NCI-H345 treated with DMSO at 0.1 percent for 48 hours (cell line): ENCODE measurements around the gene RBFOX1.

Source experiments
- DNase-seq: peaks from one replicate; lab custom pipeline; 2025; ENCODE audit not compliant: unreplicated experiment; lab: John Stamatoyannopoulos, UW

The RBFOX1 gene

DNA sequence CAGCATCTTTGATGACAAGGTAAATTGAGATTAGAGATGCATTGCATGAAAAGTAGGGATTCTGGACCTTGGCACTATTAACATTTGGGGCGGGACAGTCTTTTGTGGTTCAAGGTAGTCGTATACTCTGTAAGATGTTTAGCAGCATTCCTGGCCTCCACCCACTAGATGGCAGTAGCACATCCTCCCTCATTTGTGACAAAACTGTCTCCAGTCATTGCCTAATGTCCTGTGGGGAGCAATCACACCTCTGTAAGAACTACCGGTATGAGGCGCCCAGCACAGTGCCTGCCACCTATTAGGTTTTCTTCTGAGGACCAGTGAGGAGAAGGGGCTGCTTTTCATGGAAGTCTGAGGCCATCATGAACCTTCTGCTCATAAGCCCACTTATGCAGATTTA lies 180.8 kb downstream of the RBFOX1 start:
- no peak for DNase-seq

DNA sequence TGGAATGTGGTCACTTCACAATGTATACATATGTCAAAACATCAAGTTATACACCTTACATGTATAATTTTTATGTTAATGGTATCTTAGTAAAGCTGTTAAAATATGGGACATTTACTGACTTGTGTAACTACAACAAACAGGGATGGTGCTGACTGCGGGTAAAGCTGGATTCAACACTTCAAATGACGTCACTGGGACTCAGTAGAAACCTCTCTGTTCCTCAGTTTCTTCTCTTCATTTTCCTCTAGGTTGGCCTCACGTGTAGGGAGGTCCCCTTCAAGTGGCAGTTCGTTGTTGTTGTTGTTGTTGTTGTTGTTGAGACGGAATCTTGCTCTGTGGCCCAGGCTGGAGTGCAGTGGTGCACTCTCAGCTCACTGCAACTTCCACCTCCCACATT lies 182.9 kb downstream of the RBFOX1 start:
- no peak for DNase-seq

DNA sequence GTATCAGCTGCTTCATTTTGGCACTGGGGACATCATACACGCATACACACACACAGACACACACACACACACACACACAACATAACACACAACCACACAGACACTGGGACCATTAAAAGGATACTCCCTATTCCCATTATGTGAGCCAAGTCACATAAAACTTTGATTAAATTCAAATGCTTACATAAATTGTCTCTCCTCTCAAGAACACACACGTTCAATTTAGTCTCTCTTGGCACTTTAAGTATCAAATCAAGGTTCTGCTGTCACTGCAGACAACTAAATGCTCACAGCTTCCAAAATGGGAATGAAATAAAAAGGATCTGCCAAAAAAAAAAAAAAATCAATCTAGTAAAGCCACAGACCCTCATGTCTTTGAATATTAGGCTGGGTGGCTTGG lies 184.9 kb downstream of the RBFOX1 start:
- DNase-seq = no peak

DNA sequence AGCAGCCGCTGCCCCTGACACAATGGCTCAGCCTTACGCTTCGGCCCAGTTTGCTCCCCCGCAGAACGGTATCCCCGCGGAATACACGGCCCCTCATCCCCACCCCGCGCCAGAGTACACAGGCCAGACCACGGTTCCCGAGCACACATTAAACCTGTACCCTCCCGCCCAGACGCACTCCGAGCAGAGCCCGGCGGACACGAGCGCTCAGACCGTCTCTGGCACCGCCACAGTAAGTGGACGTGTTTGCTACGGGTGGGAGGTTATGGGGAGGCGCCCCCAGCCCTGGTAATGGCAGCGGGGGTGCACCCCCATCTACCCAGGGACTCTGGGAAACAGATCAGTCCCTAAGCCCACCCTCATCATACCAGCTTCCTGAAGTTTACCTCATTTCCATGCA lies 185.5 kb downstream of the RBFOX1 start:
- no peak for DNase-seq

DNA sequence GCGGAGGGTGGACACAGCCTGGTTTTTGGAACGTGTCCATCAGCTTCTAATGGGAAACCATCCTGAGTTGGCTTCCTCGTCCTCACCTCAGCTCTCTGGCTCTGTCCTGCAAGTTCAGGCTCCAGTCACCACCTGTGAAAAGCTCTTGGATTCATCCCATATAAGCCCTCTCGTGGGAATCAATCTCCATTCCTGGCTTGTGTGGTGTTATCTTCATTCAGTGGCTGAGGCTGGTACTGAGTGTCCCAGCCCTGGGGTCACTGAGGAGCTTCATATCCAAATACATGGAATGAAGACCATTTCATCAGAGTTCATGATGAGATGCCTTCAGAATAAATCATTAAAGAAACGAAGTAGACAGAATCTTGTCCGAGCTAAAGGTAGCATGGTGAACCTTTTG lies 189.2 kb downstream of the RBFOX1 start:
- no peak for DNase-seq

DNA sequence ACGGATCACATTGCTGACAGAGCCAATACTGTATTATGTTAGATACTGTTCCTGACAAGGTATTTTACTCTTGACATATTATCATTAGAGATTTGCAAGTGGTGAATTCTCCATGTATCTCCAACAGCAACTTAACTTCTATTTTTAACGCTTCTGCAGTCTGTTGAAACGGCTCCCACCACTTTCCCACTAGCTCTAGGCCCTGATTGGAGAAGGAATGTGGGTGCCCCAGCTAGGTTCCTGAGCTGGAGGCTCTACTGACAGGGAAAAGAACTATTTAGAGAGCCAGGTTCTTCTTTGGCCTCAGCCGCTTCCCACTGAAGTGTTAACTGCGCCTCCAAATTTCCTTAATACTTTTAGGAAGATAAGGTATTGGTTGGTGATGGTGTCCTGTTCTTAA lies 191.8 kb downstream of the RBFOX1 start:
- no peak for DNase-seq

DNA sequence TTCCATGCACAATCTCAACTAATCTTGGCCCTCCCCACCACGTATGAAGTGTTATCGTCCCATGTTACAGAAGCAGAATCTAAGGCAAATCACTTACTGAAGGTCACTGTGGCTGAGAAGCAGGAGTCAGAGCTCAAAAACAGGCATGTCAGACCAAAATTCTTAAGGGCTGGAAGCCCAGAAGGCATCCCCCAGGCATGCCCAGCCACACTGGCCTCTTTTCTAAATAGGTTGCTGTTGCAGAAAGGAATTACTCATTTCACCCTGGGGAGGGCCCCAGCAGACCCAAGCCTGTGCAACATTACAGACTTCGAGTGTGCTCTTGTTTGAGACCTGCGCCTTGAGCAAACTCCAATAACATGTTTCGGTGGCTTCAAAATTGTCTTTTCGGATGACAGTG lies 194.1 kb downstream of the RBFOX1 start:
- DNase-seq = no peak

DNA sequence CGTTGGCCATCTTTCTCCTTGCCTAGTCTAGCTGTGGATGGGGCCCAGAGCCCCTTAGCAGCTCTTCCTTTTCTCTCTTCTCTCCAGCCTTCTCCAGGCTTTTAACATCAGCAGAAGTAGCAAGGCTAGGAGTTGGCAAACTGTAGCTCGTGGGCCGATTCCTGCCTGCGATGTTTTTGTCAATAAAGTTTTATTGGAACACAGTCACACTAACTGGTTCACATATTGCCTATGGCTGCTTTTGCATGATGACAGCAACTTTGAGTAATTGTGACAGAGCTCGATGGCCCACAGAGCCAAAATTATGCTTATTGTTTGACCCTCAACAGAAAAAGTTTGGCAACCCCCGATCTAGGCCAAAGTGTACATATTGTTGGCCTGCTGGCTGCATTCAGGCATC lies 199.9 kb downstream of the RBFOX1 start:
- DNase-seq = no peak

DNA sequence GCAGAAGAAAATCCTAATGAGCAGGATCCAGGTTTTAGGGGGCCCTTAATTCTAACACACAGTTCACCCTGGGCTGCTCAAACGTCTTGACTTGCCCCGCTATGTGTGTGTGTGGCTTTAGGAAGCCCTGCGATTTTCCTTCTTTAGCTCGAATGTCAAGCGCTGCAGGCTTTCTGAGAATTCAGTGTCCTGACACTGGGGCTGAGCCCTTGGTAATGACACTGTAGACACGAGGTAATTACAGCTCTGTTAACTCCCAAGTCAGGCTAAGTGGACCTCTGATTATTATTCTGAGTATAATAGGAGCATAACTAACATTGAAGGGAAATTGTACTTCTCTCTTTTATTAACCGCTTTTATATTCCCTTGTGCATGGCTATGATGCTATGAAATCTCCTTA lies 202.1 kb downstream of the RBFOX1 start:
- DNase-seq = no peak

DNA sequence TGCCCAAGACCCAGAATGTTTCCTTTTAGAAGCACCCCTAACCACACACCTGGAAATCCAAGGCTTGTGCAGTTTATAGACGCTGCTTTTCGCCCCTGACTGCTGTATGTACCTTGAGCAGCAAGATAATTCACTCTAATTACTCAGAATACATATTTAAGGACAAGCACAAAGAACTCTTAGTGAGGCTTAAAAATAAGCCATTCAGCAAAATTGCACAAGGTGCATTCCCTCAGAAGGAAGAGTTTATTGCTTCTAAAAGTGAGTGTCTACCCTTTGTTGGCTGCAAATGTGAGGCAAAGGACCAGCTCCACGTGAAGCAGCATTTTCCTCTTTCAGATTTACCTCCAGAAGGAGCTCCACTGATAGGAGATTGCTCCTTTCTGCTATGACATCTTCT lies 208.4 kb downstream of the RBFOX1 start:
- no peak for DNase-seq

DNA sequence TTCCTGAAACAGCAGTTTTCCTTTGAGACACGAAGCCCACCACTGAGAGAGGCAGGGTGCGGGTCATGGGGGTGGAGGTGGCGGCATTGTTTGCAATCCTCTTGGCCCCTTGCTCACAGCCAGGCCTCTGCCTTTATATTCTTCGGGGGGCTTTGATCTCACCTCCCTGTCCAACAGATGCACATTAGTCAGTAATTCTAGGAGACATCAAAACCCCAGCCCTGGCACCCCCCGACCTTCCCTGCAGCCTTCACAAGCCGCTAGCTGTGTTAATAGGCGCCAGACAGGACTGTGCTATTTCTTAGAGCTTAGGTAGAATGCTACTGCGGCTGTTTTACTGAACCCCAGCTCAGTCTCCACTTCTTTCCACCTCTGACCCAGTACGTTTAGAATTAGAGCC lies 212.6 kb downstream of the RBFOX1 start:
- DNase-seq = no peak

DNA sequence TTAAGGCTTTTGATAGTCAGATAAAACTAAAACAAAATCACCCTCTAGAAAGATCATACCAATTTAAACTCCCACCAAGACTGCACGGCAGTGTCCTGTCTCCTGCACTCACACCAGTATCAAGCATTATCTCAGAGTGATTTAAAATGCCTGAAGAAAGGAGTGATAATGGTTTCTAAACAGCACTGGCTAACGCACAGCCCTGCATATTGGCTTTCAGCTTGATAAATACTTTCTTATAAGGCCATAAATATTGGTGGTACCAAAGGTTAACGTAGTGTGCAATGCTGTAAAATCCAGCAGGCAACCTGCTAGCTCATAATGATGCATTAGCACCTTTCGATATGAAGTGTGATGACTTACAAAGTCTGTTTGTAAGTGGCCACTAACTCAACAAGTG lies 214.3 kb downstream of the RBFOX1 start:
- no peak for DNase-seq

DNA sequence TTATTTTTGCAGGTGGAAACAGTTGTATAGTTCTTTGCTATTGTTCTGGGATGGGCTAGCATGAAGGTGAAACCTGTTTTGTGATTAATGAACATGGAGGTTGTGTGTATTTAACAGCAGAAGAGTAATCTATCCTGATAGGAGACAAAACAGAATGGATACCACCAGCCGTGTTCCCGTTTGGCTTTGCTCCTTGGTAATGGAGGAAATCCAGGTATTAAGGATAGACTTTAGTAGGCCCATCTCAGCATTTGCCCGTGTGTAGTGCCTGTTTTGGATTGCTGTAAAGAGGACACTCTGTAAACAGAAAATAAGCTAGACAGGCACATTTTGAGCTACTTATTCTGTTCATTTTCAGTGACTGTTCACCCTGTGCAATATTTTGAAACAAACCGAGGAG lies 215.1 kb downstream of the RBFOX1 start:
- DNase-seq = no peak

DNA sequence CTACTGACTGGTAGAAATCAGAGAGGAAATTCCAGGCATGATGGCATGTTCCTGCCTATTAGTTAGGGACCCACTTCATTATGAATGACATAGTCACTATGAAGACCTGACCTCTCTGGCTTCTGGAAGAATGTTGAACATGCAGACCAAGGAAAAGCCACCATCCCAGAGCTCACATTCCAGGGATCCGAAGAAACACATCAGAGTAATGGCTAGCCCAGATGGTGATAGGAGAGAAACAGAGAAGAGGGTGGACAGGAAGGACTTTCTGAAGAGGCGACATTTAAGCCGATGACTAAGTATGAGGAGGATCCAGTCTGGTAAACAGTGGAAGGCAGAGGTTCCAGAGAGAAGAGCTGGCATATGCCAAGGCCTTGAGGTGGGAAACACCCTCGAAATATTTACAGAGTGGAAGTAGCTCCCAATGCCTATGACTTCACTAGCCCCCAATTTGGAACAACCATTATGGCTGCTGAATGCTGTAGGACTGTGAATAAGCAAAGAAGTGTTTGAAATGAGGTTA lies 216.2 kb downstream of the RBFOX1 start:
- no peak for DNase-seq

DNA sequence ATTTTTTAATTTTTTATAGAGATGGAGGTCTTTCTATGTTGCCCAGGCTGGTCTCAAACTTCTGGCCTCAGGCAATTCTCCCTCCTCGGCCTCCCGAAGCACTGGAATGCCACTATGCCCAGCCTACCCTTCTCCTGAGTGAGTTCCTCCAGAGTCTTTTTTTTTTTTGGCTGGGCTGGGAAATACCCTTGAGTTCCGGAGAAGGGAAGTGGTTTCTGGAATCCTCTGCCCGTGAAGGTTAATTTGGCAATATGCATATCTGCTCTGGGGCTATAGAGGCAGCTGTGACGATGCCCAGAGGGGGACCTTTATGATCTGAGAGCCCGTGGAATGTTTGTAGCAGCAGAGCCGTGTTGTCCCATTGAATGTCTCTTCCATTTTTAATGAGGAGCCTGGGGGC lies 217.5 kb downstream of the RBFOX1 start:
- no peak for DNase-seq

DNA sequence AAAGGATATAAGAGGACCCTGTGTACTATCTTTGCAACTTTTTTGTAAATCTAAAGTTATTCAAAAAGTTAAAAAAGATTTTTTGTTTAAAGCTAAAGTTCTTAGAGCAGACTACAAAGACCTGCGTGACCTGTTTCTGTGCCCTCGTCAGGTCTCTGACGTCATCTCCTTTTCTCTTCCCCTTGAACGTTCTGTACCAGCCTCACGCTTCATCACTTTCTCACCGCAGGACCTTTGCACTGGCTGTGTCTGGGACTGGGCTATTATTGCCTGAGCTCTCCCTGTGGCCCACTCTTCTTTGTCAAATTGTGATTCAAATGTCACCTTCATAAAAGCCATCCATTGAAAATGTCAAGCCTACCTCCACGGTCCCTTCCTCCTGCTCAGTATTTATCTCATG lies 222.8 kb downstream of the RBFOX1 start:
- DNase-seq = no peak

DNA sequence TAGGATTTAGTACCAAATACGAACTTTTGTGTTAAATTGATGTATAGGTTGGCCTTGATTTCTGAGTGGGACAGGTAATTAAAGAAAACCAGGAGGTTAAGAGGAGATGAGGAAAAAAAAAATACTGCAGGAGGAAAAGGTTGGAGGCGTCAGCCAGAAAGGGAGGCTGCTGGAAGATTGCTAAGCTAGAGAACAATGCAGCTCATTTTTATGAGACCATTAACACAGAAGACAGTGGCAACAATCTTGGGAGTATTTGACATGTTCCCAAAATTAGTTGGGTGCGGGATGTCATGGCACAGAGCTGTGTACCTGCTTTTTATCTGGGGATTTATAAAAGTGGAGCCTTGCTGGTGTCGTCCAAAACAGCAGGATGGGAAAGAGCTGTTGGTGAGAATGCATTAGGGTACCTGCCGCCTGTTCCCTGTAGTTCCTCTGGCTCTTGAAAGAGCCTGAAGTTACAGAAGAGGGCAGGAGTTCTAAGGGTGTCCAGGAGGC lies 229.3 kb downstream of the RBFOX1 start:
- DNase-seq = no peak

DNA sequence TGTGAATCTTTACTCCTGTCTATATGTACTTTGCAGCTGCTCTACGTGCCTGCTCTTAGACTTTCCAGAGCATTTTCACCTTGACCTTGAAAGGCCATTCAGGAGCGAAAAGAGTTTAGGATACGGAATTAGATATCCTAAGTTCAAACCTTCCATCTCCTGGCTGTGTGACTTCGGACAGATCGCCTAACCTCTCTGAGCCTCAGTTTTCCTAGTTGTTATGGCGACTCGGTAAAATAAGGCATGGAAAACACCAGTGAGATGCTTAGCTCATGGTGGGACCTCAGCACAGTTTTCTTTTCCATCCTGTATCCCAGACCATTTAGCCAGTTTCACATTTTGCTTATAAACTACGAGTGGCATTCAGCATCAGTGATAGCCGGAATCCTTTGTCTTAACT lies 233.7 kb downstream of the RBFOX1 start:
- DNase-seq = no peak

DNA sequence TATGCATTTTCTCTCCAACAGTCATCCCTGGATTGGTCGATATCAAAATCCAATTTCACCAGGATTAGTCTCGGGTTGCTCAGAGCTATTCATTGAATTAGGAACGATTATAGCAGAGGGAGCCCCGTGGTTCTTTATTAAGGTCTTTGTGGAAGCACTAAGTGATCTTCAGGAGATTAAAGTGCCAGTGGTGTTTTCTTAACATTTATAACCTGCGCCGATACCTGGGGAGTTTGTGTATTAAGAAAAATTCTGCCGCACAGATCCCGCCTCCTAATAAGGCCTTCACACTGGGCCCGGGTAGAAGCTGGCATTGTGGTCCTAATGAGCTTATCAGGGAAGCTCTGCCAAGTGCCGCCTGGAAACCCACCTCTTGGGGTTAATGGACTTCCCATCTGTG lies 238.7 kb downstream of the RBFOX1 start:
- DNase-seq = no peak

DNA sequence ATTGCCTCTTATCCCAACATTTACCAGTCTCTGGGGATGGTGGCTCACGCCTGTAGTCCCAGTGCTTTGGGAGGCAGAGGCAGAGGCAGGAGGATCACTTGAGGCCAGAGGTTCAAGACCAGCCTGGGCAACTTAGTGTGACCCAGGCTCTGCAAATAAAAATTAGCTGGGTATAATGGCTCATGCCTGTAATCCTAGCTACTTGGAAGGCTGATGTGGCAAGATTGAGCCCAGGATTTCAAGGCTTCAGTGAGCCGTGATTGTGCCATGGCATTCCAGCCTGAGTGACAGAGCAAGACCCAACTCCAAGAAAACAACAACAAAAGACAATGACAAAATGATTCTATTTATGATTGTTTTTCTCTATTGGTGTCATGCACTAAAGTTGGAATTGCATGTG lies 244.9 kb downstream of the RBFOX1 start:
- no peak for DNase-seq

DNA sequence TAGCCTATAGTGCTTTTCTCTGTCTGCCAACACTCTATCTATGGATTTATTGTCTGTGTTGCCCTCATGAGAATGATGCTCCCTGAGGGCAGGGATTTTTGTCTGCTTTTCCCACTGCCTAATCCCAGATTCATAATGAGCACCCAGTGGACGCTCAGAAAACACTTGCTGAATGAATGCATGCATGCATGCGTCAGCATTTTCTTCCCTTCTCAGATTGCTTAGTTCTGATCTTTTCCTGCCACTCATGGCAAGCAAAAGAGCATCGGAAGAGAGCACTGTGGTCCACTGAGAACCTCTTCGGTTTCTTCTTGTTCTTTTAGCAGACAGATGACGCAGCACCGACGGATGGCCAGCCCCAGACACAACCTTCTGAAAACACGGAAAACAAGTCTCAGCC lies 246.8 kb downstream of the RBFOX1 start:
- DNase-seq = no peak

DNA sequence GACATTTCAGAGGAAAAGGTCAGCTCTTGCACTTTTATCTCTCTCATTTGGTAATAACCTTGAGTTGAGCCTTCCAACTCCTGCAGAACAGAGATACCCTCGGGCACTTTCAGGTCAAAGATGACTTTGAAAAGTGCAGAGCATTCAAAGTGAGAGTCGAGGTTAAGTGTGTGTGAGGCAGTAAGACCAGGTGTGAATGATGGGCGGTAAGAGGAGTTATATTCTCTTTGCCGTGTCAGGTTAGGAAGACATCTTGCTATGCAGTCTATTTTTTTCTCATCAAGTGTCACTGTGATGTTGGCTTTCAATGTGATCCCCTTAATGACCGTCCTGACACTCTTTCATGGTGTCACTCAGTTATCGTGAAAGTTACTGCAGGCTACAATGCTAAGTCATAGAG lies 248.5 kb downstream of the RBFOX1 start:
- no peak for DNase-seq

DNA sequence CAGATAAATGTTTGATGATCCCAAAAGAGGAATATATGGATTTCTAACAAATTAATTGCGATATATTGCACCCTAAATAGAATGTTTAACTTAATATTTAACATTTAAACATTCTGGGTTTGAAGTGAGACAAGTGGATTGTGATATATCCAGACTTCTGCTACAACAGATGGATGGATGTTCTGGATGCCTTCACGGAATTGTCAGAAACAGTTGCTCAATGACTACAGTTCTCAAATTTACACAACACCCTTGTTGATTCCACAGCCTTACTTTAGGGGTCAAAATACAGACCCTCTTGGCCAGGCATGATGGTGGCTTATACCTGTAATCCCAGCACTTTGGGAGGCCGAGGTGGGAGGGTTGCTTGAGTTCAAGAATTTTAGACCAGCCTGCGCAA lies 250.8 kb downstream of the RBFOX1 start:
- no peak for DNase-seq

DNA sequence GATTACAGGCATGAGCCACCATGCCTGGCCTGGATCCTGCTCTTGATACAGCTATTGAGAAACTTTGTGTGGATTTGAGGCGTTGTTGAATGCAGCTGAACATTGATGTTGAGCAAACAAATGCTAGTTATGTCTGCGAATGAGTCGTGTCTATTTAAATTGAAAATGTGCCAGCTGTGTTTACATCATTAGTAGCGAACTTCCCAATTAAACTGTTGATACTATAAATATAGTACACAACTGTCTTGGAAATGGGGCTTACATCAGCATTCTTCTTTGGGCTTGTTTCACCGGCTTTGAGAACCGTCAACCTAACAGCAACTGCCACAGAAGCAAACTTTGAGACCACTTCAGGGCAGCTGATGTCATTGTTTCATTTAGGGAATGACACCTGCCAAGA lies 251.9 kb downstream of the RBFOX1 start:
- no peak for DNase-seq
